ENCODE data around the gene C1orf94. TPM values are rescaled to one million over a fixed set of nuclear protein-coding genes. Genes with fewer than 3 reads are reported as not detected.

The C1orf94 gene, protein sequence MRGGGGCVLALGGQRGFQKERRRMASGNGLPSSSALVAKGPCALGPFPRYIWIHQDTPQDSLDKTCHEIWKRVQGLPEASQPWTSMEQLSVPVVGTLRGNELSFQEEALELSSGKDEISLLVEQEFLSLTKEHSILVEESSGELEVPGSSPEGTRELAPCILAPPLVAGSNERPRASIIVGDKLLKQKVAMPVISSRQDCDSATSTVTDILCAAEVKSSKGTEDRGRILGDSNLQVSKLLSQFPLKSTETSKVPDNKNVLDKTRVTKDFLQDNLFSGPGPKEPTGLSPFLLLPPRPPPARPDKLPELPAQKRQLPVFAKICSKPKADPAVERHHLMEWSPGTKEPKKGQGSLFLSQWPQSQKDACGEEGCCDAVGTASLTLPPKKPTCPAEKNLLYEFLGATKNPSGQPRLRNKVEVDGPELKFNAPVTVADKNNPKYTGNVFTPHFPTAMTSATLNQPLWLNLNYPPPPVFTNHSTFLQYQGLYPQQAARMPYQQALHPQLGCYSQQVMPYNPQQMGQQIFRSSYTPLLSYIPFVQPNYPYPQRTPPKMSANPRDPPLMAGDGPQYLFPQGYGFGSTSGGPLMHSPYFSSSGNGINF
- polyA plus RNA-seq (2011; rRNA removed) (not detected in 2 replicates), polyA minus RNA-seq (2011; rRNA and poly(A)+ RNA removed) (not detected in 2 replicates)

DNA sequence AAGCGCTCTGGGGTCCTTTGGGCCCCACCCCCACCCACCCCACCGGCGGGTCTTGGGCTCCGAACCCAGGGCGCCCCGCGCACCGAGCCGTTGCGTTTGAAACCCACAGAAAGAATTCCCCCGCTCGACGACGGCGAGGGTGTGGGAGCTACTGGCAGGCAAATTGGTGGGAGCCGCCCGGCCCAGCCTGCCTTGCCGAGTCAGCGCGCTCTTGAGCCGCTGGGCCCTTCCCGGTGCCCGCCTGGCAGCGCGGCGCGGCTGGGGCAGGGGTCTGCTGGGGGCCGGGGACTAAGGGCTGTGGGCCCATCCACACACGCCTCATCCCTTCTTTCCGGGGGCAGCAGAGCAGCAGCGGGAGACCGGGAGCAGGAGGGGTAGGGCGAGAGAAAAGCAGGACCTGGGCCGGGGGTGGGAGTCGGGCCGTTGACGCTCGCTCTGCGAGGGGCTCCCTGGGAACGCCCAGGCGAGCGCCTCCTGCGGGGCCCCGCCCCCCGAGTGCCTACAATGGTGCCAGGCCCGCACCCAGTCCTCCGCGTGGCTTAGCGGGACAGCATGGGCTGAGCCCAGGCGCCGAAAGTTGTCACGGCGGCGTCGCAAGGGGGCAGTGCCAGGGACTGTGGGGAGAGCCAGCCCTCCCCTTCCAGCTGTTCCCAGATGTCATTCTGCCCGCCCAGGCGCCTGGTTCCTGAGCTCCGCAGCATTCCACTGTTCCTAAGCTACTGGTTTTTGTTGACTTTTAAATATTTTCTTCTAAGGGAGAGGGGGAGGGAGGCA lies at the start of gene C1orf94:
C1orf94 (plus strand) TSS at position 78 of the 774 bp plus-strand sequence. CDS start 883 bp downstream, outside the sequence.
- peaks cover 10% of the 10 kb centered on the region for H3K27me3 ChIP-seq (ENCODE audit: control insufficient read depth, insufficient read depth, low read length)
- DNase-seq (ENCODE audit: low read depth): no peak
- H3K4me3 ChIP-seq (ENCODE audit: low read depth, low read length): no peak within 1 kb of the TSS
- POLR2A ChIA-PET: no interaction called here
- H3K36me3 ChIP-seq (ENCODE audit: control insufficient read depth, insufficient read depth, low read length): no peaks in the 10 kb centered on the region
- CTCF ChIA-PET: interaction anchor here (0.8 to 1.6 kb wide), 2 partner anchors 8 to 14 kb away, joined by 3 to 4 read pairs; no protein-coding TSS in a partner anchor
- TF ChIP-seq, protein P1, sequence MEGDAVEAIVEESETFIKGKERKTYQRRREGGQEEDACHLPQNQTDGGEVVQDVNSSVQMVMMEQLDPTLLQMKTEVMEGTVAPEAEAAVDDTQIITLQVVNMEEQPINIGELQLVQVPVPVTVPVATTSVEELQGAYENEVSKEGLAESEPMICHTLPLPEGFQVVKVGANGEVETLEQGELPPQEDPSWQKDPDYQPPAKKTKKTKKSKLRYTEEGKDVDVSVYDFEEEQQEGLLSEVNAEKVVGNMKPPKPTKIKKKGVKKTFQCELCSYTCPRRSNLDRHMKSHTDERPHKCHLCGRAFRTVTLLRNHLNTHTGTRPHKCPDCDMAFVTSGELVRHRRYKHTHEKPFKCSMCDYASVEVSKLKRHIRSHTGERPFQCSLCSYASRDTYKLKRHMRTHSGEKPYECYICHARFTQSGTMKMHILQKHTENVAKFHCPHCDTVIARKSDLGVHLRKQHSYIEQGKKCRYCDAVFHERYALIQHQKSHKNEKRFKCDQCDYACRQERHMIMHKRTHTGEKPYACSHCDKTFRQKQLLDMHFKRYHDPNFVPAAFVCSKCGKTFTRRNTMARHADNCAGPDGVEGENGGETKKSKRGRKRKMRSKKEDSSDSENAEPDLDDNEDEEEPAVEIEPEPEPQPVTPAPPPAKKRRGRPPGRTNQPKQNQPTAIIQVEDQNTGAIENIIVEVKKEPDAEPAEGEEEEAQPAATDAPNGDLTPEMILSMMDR (IDR thresholded peaks at IDR 0.05; ENCODE audit: insufficient read depth, low read depth, low read length): no peak

DNA sequence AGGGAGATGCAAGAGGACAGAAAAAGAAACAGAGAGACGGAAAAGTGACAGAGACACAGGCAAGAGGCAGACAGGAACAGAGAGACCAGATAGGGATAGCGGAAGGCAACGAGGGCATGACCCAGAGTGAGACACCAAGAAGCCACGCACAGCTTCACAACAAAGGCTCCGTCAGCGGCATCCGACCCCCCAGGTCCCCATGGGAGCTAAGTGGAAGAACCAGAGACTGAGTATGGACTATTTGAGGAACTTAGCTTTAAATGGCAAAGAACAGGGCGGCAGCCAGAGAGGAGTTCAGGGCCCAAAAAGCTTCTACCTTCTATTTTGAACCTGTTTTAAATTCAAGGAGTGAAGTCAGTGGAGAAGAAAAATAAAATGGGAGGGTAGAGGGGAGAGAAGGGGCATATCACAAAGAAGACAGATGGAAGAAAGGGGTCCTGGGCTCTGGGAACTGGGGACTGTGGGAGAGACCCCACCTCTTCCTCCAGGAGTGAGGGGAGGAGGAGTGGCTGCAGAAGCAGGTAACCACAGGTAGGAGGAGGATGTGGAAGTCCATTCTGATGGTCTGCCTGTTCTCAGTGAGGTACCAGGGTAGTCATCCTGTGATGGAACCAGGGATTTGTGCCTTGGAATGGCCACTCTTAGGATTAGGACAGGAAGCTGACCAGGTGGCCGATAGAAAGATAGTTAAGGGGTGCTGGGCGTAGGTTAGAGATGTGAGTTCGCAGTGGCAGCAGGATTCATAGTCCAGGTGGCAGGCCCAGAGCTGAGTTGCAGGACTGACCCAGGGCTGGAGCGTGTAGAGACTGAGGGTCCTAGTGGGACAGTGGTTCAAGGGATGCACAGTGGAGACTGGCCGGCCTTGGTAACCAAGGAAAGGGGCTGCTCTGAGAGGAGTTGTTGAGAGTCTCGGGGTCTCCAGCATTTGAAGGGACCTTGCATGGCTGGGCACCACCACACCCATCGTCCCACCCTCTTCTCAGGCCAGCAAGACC lies 49.4 kb upstream of the C1orf94 start:
- ChIA-PET POLR2A (no interaction called here), CTCF (no interaction called here)
- DNase-seq (ENCODE audit: low read depth): no peak
- Histone ChIP-seq H3K27me3 (ENCODE audit: control insufficient read depth, insufficient read depth, low read length) (no peaks in the 10 kb centered on the region), H3K4me3 (ENCODE audit: low read depth, low read length) (no peak overlapping the region), H3K36me3 (ENCODE audit: control insufficient read depth, insufficient read depth, low read length) (no peaks in the 10 kb centered on the region)
- TF ChIP-seq, protein P1 (IDR thresholded peaks at IDR 0.05; ENCODE audit: insufficient read depth, low read depth, low read length): no peak

DNA sequence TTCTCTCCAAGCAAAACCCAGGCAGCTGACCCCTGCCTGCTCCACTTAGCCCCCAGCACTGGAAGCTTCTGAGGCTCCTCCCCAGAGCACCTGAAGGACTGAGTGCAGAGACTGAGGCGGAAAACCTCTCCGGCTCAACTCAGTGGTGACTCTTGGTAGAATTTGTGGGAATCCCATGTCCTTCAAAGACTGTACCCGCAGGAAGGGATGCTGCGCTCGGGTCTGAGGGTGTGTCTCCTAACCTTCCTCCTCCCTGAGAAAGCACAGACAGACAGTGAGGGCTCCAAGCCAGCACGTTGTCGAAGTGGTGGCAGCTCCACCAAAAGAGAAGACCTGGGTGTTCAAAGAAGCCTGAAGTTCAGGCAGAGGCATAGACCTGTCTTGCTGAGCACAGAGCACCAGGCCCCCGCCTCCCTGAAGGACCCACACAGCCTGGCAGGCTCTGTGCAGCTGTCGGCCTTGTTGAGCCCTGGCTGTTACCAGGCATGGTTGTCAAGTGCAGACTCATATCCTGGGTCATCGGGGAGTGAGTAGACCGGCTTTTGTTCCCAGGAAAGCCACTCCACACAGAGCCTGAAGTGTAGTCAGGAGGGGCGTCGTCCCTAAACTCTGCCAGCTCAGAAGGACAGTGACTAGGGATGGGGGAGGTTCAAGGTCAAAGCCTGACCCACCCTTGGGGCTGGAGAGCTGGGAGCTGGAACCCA lies 48.4 kb upstream of the C1orf94 start:
- Histone ChIP-seq H3K36me3 (ENCODE audit: control insufficient read depth, insufficient read depth, low read length) (no peaks in the 10 kb centered on the region), H3K27me3 (ENCODE audit: control insufficient read depth, insufficient read depth, low read length) (no peaks in the 10 kb centered on the region), H3K4me3 (ENCODE audit: low read depth, low read length) (no peak overlapping the region)
- ChIA-PET CTCF (no interaction called here), POLR2A (no interaction called here)
- TF ChIP-seq, protein P1 (IDR thresholded peaks at IDR 0.05; ENCODE audit: insufficient read depth, low read depth, low read length): no peak
- DNase-seq (ENCODE audit: low read depth): no peak

DNA sequence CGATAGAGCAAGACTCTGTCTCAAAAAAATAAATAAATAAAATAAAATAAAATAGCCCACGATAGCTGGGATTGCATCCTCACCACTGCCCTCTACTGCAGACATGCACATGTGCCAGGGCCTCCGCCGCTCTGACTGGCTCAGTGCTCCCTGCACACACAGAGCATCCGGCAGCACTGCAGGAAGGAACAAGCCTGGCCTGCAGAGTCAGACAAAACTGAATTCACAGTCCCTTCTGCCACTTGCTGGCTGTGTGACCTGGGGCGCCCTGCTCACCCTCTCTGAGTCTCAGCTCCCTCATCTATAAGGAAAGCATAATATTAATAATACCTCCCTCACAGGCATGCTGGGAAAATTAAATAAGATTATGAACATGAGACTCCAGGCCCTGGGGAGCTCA lies 47.1 kb upstream of the C1orf94 start:
- Histone ChIP-seq H3K27me3 (ENCODE audit: control insufficient read depth, insufficient read depth, low read length) (no peaks in the 10 kb centered on the region), H3K36me3 (ENCODE audit: control insufficient read depth, insufficient read depth, low read length) (no peaks in the 10 kb centered on the region), H3K4me3 (ENCODE audit: low read depth, low read length) (no peak overlapping the region)
- POLR2A ChIA-PET: no interaction called here
- TF ChIP-seq, protein P1 (IDR thresholded peaks at IDR 0.05; ENCODE audit: insufficient read depth, low read depth, low read length): no peak
- CTCF ChIA-PET: interaction anchor here (1.0 kb wide), 1 partner anchor 12 kb away, joined by 3 read pairs; no protein-coding TSS in a partner anchor
- DNase-seq (ENCODE audit: low read depth): no peak
